GM19438 (cell line): Measurements from ENCODE around the gene SZT2.
A peak's percentile ranks its signal among the peaks of the same experiment; 100 is the strongest.
"Not testable (repeated sequence)": the region's sequence is repeated elsewhere in the genome, so short reads cannot be mapped to it uniquely, and the experiment has no call there.

Experiments
- ATAC-seq: cut with Tn5 transposase; IDR thresholded peaks from one replicate; pipeline ENCODE4 v1.9.1; 2021; ENCODE audit warnings: low read depth; ENCODE audit not compliant: unreplicated experiment

Gene SZT2

GRCh38 chr1:43451701-43452532 lies 62.2 kb downstream of the SZT2 start:
- ATAC-seq: no peak

DNA sequence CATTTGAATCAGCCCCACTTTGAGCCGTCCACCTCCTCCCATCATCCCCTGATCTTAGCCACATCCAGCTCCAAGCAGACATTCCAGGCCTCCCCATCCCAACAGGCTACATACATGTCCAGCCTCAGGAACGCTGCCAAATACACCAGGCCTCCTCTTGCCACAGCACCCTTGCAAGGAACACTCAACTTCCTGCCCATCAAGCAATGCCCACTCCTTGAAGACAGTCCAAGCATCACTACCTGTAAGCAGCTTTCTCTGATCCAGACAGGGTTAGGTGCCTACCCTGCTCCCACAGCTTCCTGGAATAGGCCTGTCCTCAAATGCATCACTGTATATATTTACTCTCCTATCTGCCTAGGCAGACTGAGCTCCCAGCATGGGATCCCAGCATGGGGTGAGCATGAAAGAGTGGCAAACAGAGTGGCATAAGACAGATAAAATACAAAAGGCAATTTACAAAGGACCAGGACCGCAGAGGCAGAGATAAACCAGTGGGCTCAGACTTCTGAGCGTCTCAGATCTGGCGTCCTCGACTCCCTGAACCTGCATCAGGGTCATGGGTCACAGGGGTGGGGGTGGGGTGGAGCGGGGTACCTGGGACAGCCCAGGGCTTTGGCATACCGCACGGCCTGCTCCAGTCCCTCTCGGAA lies 63.2 kb downstream of the SZT2 start:
- no peak for ATAC-seq

DNA sequence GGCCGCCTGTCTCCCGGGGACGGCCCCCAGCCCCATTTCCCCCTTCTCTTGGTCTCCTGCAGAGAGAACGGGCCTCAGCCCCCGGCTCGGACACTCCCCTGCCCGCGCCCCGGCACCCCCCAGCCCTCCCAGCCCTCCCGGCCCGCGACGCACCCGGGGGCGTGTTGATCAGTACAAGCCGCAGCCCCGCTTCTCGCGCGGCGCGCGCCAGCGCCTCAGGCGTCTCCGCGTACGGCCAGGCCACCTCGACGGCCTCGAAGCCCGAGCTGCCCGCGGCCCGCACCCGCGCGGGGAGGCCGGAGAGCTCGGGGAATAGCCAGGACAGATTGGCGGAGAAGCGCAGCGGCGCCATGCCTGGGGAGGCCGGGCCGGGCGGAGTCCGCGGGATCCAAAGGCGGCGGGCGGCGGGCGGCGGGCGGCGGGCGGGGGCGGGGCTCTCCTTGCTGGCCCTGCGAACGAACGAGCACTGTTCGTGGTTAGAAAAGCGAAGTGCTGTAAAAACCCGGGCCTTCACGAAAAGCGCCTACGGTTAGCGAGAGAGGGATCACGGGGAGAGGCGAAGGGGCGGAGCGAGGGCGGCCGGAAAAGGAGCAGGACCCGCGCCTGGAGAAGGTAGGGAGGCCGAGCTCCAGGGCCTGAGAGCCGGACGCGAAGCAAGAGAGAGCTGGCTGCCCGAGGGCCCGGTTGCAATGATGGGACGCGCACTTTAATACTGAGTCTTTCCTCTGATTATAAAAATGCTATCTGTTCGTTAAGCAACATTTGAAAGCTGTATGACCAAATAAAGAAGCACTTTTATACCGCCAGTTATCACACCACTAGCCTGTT lies 64.0 kb downstream of the SZT2 start, which contains the start of gene HYI:
HYI (minus strand) TSS at position 490 of the 828 bp plus-strand sequence; CDS start at position 352, 138 bp downstream.
- no peak for ATAC-seq

GRCh38 chr1:43454270-43455011 lies 64.7 kb downstream of the SZT2 start:
- peak; percentile 68 for ATAC-seq

- ATAC-seq: no peak
These were observed 65.7 kb downstream of the SZT2 start for GRCh38 chr1:43455213-43455889.

GRCh38 chr1:43458379-43458778 lies 68.7 kb downstream of the SZT2 start:
- ATAC-seq: not testable (repeated sequence)

DNA sequence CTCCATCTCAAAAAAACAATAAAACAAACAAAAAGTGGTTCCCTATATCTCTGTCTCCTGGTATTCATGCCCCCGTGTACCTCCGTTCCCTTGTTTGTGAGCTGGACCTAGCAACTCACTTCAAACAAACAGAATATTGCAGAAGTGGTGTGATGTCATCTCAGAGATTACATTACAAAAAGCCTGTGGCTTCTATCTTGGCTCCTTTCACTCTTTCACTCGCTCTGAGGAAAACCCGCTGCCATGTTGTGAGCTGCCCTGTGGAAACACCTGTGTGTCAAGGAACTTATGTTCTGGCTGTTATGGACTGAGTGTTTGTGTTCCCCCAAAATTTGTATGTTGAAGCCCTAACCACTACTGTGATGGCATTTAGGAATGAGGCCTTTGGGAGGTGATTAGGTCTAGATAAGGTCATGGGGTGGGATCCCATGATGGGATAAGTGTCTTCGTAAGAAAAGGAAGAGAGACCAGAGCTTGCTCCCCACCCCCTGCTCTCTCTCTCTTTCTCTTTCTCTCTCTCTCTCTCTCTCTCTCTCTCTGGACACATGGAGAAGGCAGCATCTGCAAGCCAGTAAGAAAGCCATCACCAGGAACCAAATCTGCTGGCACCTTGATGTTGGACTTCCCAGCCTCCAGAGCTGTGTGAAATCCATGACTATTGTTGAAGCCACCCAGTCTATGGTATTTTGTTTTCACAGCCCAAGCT lies 71.4 kb downstream of the SZT2 start:
- no peak for ATAC-seq

GRCh38 chr1:43463479-43463878 lies 73.8 kb downstream of the SZT2 start:
- ATAC-seq: no peak

DNA sequence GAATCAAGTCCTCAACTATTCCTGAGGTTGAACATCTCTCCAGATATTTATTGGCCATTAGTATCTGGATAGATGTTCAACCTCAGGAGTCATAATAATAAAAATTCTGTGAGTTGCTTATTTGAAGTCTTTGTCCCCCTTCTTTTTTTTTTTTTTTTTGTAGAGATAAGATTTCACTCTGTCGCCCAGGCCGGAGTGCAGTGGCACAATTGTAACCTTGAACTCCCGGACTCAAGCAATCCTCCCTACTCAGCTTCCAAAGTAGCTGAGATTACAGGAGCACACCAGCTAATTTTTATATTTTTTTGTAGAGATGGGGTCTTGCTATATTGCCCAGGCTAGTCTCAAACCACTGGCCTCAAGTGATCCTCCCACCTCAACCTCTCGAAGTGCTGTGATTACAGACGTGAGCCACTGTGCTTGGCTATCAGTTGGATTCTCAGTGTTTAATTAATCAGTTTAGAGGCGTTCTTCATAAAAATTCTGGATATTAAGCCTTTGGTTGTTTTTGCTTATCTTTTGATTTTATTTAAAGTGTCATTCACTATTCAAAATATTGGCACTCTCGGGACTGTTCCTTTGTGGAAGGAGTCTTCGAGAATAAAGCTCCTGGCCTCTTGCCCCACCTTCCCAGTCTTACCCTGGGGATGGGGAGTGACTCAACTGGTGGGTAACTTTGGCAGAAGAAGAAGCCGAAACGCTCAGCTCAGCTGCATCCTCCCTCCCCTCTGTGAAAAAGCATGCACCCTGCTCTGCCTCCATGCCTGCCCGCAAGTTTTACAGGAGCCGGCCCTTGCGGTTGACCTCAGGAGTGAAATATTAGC lies 75.2 kb downstream of the SZT2 start:
- ATAC-seq: no peak

GRCh38 chr1:43465505-43466067 lies 75.9 kb downstream of the SZT2 start:
- ATAC-seq: no peak

GRCh38 chr1:43466403-43466802 lies 76.7 kb downstream of the SZT2 start:
- ATAC-seq: no peak

- ATAC-seq: no peak
These were observed 78.7 kb downstream of the SZT2 start for GRCh38 chr1:43468414-43468813.

GRCh38 chr1:43469932-43470331 lies 80.2 kb downstream of the SZT2 start:
- no peak for ATAC-seq

- no peak for ATAC-seq
These were observed 82.4 kb downstream of the SZT2 start for GRCh38 chr1:43472087-43472462.

DNA sequence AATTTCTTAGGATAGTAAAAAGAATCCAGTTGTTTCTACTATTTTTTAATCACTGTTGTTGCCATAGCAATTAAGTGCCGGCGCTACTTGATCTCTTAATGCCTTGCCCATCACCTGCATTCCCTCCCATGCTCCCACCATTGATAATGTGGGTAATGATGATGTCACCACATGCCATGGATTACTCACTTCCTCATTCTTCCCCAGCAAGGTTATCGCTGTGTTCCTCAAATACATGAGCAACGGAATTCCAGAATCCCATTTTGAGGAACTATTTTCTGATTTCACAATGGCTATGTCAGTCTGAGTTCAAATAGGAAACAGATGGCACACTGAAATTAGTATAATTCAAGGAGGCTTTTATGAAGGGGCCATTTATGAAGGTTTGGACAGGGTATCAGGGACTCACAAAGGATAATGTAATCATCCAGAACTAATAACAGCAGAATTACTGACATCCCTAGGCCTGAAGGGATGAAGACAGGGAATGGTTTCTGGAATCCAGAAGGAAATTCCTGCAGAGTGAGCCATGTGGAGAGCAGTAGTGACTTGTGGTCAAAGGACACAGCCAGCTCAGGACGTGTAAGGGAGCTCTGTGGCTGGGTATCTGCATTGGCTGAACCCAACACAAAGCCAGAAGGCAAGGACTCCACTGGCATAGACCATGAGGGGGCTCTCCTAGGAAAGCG lies 82.9 kb downstream of the SZT2 start:
- ATAC-seq: not testable (repeated sequence)

DNA sequence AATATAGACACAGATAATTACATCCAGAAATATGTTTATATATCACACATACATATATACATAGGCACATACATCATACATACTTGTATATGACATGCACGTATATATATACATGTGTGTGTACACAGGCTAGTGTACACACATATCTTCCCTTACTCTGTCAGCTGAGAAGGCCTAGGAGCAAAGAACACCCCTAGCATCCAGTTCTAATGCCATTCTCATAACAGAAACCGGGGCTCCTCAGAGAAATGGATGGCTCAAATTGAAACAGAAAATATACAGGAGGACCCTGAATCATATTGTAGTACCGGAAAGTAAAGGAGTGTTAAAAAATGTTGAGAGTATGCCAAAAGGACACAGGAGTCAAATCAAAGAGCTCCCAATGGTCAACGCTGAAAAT lies 83.8 kb downstream of the SZT2 start:
- ATAC-seq: no peak

DNA sequence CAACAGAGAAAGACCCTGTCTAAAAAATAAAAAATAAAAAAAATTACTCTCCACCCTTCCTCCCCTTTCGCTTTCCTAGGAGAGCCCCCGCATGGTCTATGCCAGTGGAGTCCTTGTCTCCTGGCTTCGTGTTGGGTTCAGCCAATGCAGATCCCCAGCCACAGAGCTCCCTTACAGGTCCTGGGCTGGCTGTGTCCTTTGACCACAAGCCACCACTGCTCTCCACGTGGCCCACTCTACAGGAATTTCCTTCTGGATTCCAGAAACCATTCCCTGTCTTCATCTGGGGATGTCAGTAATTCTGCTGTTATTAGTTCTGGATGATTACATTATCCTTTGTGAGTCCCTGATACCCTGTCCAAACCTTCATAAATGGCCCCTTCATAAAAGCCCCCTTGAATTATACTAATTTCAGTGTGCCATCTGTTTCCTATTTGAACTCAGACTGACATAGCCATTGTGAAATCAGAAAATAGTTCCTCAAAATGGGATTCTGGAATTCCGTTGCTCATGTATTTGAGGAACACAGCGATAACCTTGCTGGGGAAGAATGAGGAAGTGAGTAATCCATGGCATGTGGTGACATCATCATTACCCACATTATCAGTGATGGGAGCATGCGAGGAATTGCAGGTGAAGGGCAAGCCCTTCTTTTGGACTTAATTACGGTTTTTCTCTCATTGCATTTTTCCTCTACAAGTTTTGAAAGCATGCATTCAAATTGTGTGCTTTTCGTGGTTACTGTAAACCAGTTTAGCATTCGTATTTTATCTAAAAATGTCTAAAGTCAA lies 86.1 kb downstream of the SZT2 start:
- not testable (repeated sequence) for ATAC-seq
